IMR-90 (cell line): ENCODE measurements around the gene UBE2E2.

ENCODE experiments used
- BHLHE40 ChIP-seq: fragments of 150-350 bp; IDR thresholded peaks from 2 replicates; pipeline ENCODE4 v1.6.1; 2016; ENCODE audit warnings: mild to moderate bottlenecking, low read depth, low read length
- CEBPB ChIP-seq: IDR thresholded peaks from 2 replicates; pipeline ENCODE4 v1.6.1; 2012; ENCODE audit warnings: low read depth, low read length, improper control_type of control experiment
- FOS ChIP-seq: fragments of 150-350 bp; IDR thresholded peaks from 2 replicates; pipeline ENCODE4 v1.6.1; 2016; ENCODE audit warnings: low read depth, low read length
- MAFK ChIP-seq: IDR thresholded peaks from 2 replicates; pipeline ENCODE4 v1.6.1; 2012; ENCODE audit warnings: low read depth, low read length, improper control_type of control experiment
- MAZ ChIP-seq: IDR thresholded peaks from 2 replicates; pipeline ENCODE4 v1.6.1; 2012; ENCODE audit warnings: low read depth, mild to moderate bottlenecking, low read length, improper control_type of control experiment, moderate library complexity, borderline replicate concordance
- NFE2L2 ChIP-seq: fragments of 150-350 bp; IDR thresholded peaks from 2 replicates; pipeline ENCODE4 v1.6.1; 2016; ENCODE audit warnings: low read depth, mild to moderate bottlenecking, low read length
- POLR2A ChIP-seq: IDR thresholded peaks from 2 replicates; pipeline ENCODE4 v1.6.1; 2012; ENCODE audit warnings: mild to moderate bottlenecking, low read depth, low read length
- RAD21 ChIP-seq: IDR thresholded peaks from 2 replicates; pipeline ENCODE4 v1.6.1; 2012; ENCODE audit warnings: low read length, improper control_type of control experiment
- RFX5 ChIP-seq: IDR thresholded peaks from 2 replicates; pipeline ENCODE4 v1.8.0; 2012; ENCODE audit warnings: low read depth, mild to moderate bottlenecking, low read length, moderate library complexity
- SMC3 ChIP-seq: fragments of 150-350 bp; IDR thresholded peaks from 2 replicates; pipeline ENCODE4 v1.6.1; 2016; ENCODE audit warnings: low read depth, mild to moderate bottlenecking, antibody characterized with exemption, low read length, moderate library complexity
- TF ChIP-seq, protein P1 (sequence below): fragments of 150-350 bp; IDR thresholded peaks from 2 replicates; pipeline ENCODE4 v1.6.1; 2016; ENCODE audit warnings: low read depth, mild to moderate bottlenecking, low read length, moderate library complexity, borderline replicate concordance
- TF ChIP-seq, protein P2 (sequence below): conservative IDR thresholded peaks from 2 replicates; pipeline ENCODE4 v1.5.1; 2012; ENCODE audit warnings: mild to moderate bottlenecking, low read depth, low read length, improper control_type of control experiment
- TF ChIP-seq, protein P3 (sequence below): fragments of 150-350 bp; IDR thresholded peaks from 2 replicates; pipeline ENCODE4 v1.6.1; 2017; ENCODE audit warnings: mild to moderate bottlenecking, antibody characterized with exemption, low read length, low read depth

DNA sequence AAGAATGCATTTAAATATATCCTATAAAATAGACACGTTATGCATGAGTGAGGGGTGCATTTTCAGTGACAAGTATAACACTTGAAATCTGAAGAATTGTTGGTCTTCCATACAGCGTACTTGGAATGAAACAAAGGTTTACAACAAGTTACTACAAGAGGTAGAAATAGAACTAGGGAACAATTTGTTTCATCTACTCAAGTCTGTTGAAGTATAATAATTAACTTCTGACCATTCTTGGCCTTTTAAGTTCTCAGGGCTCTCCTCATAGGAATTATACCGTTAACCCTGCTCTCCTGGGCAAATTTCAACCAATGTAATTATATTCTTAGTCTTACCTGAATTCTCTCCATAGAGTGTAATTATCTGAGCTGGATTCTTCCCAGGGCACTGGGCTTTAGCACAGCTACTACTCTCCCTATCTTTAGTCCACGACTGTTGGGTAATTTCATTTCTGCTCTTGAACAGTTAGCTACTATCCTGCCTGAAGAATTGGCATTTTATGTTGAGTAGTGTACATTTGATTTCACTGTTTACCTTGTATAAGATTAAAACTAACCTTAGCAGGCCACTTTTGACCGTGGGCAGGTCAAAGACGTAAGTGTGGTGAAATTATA lies 100.6 kb downstream of the UBE2E2 start:
- TF ChIP-seq, protein P1, sequence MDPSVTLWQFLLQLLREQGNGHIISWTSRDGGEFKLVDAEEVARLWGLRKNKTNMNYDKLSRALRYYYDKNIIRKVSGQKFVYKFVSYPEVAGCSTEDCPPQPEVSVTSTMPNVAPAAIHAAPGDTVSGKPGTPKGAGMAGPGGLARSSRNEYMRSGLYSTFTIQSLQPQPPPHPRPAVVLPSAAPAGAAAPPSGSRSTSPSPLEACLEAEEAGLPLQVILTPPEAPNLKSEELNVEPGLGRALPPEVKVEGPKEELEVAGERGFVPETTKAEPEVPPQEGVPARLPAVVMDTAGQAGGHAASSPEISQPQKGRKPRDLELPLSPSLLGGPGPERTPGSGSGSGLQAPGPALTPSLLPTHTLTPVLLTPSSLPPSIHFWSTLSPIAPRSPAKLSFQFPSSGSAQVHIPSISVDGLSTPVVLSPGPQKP, result no peak
- TF ChIP-seq POLR2A (no peak), MAFK (no peak), SMC3 (no peak), RAD21 (no peak), RFX5 (no peak), CEBPB (no peak), BHLHE40 (no peak), MAZ (no peak), FOS (no peak), NFE2L2 (no peak)
- TF ChIP-seq, protein P2, sequence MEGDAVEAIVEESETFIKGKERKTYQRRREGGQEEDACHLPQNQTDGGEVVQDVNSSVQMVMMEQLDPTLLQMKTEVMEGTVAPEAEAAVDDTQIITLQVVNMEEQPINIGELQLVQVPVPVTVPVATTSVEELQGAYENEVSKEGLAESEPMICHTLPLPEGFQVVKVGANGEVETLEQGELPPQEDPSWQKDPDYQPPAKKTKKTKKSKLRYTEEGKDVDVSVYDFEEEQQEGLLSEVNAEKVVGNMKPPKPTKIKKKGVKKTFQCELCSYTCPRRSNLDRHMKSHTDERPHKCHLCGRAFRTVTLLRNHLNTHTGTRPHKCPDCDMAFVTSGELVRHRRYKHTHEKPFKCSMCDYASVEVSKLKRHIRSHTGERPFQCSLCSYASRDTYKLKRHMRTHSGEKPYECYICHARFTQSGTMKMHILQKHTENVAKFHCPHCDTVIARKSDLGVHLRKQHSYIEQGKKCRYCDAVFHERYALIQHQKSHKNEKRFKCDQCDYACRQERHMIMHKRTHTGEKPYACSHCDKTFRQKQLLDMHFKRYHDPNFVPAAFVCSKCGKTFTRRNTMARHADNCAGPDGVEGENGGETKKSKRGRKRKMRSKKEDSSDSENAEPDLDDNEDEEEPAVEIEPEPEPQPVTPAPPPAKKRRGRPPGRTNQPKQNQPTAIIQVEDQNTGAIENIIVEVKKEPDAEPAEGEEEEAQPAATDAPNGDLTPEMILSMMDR, result no peak
- TF ChIP-seq, protein P3, sequence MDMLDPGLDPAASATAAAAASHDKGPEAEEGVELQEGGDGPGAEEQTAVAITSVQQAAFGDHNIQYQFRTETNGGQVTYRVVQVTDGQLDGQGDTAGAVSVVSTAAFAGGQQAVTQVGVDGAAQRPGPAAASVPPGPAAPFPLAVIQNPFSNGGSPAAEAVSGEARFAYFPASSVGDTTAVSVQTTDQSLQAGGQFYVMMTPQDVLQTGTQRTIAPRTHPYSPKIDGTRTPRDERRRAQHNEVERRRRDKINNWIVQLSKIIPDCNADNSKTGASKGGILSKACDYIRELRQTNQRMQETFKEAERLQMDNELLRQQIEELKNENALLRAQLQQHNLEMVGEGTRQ, result no peak
